GM18520 (cell line): ENCODE measurements around the gene PRPS1.
"Not testable (repeated sequence)": the region's sequence is repeated elsewhere in the genome, so short reads cannot be mapped to it uniquely, and the experiment has no call there.

Experiments
- ATAC-seq: cut with Tn5 transposase; IDR thresholded peaks from one replicate; pipeline ENCODE4 v1.9.1; 2021; ENCODE audit not compliant: unreplicated experiment

The PRPS1 gene

DNA sequence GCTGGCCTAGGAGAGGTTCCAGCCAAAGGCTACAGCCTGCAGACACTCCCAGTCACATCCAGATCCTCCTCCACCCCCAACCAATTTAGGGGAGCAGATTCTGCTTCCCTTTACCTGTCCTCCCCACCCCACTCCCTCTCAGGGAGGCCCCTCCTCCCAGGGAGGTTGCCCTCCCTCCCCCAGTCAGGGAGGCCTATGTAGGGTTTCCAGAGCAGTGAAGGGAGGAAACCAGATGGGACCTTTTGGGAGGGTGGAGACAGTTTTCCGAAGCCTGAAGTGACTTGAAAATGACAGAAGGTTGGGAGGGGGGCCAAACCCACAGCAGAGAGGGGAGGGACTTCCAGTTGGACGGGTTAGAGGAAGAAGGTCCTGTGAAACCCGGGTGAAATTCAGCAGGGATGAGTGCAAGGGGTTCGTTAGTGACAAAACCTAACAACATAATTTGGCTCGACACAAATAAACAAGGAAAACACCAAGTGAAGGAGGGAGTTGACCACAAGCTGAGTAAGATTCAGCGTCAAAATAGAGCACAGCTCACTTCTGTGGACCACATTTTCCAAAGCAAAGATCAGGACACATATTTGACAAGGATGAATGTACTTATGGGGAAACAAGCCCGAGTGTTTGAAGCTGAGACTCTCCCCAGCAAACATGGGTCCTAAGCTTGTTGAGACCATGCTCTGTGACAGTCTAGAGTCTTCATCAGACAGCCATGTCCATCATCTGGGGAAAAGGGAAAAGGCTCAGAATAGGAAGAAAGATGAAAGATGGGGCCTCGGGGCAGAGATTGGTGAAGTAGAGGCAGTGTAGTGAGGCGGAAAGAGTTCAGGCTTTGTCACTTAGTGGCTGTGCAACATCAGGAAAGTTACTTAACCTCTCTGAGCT, 46.4 kb downstream of the PRPS1 start:
- no peak for ATAC-seq

DNA sequence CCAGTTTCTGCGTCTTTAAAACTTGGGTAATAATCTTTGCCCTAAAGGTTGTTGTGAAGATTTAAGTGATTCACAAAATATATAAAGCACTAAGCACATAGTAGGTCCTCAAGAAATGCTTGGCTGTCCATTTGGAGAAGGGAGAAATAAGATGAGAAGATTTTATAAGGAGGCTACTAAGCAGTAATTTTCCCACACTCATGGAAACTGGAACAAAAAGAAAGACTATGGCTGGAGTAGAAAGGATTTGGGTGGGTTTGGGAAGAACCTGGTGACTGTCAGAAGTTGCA, 47.0 kb downstream of the PRPS1 start:
- no peak for ATAC-seq

DNA sequence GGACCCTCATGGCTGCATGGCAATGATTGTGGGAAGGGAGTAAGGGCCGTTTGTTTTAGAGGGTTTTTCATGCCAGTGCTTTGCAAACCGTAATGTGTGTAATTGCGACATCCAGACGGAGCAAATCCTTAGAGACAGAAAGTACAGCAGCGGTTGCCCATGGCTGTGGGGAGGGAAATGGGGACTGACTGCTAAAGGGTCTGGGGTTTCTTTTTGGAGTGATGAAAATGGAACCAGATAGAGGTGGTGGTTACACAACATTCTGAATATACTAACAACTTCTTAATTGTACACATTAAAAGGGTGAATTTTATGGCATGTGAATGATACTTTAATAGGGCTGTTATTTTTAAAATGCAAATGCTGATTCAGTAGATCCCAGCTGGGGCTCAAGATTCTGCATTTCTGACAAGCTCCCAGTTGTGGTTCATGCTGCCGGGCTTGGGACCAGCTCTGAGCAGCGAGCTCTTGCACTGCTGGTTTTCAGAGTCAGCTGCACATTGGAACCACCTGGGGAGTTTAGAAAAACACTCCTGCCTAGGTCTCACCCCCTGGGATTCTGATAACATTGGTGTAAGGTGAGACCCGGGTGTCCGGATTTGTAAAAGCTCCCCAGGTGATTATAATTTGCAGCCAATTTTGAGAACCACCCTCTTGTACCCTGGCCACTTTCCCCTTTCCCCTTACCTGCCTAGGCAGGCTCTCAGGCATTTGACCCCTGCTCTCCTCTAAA, 47.7 kb downstream of the PRPS1 start:
- ATAC-seq, result no peak

DNA sequence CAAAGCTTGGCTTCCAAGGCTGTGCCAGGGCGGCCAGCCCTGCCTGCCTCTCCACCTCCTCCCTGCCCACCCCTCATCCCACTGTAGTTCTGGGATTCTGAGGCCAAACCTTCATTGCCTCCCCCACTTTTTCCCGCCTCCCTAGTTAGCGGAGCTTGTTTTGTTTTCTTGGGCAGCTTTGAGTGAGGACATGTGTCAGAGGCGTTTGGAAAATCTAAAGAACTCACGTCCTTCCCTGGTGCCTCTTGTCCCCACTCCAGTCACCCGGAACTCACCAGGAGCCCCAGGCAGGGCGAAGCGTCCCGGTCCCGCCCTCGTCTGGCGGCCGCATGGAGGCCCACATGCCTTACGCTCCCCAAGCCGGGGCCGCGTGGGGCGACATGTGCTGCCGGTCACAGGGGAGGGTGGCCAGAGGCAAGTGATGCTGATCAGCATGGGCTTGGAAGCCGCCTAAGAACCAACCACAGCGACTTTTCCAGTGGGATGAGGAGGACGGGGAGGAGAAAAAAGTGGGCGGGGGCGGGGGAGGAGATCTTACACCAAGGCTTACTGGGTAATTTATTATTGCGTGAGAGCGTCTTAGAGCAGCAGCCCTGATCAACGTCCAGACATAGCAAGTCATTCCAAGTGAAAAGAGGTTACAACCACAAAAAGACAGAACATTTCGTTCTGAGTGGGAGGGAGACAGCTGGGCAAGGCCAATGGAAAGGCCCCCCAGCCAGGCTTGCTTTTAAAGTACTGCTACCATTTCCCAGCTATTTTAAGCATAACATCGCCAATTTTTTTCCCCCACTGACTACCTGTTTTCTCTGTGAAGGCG, 48.5 kb downstream of the PRPS1 start:
- no peak for ATAC-seq

DNA sequence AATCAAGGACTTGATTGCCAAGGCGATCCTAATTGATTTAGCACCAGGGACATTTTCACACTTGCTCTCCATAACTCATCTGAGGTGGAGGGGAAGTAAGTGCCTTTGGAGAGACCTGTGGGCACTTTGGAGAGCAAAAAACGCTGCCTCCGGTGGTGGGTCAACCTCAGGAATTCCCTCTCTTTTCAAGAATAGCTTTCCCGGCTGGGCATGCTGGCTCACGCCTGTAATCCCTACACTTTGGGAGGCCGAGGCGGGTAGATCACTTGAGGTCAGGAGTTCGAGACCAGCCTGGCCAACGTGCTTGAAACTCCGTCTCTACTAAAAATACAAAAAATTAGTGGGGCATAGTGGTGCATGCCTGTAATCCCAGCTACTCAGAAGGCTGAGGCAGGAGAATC, 49.2 kb downstream of the PRPS1 start:
- ATAC-seq, result no peak

DNA sequence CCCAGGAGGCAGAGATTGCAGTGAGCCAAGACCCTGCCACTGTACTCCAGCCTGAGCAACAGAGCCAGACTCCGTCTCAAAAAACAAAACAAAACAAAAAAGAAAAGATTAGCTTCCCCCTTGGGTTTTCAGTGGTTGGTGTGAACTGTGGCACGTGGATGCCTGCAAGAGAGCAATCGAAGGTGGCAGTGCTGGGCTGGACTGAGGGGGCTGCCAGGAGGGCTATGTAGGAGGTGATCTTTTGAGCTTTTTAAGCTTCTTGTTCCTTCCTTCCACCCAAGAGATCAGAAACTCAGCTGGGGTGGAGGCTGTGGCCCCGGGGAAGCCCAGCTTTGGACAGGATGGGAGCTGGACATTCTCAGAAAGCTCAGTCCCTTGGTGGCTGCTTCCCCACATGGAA, 49.6 kb downstream of the PRPS1 start:
- no peak for ATAC-seq

DNA sequence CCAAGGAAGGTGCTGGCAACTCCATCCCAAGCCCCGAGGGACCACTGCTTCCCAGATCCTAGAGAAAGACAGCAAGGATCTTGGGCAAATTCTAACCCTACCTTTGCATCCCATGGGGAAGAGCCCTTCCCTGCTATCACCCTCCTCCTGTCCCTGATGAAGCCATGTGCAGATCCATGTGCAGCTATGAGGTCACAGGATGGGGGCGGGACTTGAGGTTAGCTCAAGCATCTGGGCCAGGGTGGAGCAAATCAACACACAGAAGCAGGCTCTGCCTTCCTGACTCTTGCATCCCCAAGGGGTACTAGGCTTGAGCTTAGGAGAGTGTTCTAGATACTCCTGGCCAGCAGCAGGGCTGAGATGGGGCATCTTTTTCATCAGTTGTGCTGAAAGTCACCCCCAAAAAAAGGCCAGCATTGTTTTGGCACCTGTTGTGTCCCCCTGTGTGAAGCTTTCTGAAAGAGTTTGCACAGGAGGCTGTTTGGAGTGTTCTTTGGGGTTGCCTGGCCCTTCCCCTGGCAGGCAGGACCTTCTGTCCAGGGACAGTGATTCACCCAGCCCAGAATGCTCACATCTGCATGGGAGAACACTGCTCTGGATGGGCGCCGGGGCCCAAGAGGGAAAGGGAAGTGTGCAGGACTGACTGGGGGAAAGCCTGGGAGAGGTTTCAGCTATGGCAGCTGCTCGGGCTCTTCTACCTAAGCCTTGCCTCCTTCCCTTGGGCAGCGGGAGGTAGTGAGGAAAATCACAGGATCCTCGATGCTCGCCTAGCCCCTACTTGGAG, 50.8 kb downstream of the PRPS1 start:
- no peak for ATAC-seq

DNA sequence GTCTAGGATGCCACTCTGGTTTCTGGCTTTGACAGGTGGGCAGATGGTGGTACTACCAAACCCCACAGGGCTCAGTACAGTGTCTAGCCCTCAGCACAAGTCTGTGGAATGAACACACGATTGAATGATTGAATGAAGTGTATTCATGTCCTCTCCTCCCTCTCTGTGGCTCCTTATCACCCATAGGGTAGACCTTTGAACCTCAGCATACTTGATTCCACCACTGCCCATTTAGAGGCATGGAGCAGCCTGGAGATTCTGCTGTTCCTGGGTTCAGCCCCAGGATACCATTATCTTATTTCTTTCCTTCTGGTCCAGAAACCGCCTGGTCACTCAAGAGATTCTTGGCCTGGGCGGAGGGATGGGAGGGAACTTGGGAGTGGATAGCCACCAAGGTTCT, 53.9 kb downstream of the PRPS1 start:
- ATAC-seq, result no peak

DNA sequence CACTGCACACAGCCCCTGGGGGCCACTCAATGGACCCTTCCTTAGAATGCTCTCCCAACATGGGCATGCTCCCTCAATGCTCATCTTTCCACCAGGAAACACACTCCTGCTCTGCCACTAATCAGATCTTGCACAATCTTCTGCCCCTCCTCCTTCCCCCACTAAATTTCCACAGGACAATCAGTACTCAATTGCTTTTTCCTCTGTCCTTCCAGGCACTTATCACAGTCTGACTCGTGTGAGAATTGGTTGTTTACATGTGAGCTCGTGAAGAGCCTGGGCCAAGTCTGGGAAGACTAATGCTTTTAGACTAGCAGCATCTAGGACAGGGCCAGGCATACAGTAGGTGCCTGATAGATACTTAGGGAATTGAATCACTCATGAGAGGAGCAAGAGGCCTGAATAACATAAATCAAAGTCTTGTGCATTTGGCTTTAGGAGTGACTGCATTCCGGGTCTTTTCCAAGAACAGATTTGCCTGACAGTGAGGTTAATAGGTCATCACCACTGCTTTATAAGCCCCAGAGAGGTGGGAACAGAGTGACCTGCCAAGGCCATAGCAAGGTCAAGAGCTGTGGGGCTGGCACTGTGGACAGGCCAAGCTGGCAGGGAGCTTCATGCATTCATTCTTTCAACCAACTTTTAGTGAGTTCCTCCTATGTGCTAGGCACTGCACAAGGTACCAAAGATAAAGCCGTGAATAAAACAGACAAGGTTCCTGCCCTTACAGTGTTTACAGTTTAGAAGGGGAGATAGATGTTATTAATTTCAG, 55.0 kb downstream of the PRPS1 start:
- ATAC-seq, result no peak

DNA sequence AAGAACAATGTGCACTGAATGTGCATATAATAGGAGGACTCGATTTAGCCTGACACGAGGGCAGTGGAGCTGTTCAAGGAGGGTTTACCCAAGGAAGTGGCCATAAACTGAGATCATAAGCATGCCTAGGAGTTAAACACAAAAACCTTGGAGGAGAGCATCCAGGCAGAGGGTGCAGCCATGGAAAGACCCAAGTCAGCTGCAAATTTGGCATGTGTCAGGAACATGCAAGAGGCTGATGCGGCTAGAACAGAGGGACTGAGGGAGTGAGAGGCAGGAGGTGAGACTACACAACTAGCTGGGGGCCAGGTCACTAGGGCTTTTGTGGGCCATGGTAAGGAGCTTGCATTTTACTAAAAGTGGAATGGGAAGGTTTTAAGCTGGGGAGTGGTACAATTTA, 55.6 kb downstream of the PRPS1 start:
- ATAC-seq, result no peak

DNA sequence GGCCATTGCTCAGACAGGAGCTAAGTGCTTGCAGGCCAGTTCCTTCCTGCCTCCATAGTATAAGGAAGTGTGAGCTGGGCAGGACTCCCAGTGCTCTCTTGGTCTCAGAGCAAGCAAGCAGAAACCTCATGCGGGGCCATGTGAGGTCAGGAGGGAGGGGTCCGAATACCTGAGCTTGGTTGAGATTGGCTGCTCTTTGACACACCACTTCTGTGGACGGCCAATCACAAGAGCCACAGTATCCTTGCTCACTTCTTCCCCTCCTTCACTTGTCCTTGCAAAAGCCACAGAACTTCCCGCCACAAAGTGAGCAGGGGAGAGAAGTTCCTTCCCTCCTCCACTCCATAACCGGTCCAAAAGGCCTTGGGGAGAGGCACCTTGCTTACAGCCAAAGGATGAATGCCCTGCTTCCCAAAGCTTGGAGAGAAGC, 56.7 kb downstream of the PRPS1 start:
- ATAC-seq, result no peak

DNA sequence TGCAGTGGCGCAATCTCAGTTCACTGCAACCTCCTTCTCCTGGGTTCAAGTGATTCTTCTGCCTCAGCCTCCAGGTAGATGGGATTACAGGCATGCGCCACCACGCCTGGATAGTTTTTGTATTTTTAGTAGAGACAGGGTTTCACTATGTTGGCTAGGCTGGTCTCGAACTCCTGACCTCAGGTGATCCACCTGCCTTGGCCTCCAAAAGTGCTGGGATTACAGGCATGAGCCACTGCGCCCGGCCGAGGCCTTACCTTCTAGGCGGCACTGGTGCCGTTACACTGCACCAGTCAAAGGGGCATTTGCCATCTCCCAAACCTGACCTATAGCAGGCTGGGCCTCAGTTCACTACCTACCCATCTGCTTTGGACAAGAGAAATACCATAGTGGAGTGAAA, 57.3 kb downstream of the PRPS1 start:
- ATAC-seq, result not testable (repeated sequence)

DNA sequence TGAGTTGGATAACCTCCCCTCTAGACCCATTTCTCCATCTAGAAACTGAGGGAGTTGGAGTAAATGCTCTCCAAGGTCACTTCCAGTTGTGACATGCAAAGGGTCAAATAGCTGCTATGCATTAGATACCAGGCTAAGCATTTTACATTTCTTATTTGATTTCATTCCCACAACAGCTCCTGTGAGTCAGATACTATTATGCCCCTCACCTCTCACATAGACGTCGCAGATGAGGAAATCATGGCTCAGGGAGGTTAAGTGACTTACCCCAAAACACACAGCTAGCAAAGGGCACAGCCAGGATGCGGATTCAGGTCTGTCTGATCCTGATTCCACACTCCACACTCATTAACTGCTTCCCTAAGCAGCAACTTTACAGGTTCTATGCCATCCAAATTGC, 57.7 kb downstream of the PRPS1 start:
- ATAC-seq, result no peak

DNA sequence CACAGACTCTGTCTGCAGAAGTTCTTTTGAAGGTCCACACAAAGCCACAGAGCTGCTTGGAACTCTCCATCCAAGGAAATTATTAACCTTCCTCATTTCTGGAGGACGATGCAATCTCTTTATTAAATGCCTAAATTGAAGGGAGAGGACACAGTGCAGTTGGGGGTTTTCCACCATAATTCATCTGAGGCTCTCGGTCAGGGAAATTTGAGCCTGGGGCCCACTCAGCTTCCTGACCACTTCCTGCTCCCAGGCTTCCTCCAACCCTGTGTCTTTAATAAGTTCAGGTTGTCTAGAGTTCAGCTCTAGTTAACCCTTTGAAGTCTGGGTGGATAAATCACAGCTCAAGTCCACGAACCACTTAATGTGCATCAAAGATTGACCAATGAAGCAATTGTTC, 58.5 kb downstream of the PRPS1 start:
- ATAC-seq, result no peak

DNA sequence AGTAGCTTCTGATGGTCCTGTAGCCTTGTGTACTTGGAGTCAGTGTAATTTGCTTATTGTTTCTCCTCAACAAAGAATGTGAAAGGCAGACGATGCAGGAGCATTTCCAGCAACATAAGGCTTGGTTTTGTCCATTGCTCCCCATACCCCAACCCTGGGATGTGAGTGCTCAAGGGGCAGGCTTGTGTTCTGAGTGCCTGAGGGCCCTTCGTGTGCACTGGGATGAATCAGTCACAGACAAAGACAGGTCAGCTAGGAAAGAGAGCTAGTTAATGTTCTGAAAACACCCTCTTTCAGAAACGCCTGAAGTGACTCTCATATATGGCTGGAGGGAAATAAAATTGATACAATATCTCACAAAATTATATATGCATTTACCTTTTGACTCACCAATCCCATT, 59.1 kb downstream of the PRPS1 start:
- ATAC-seq, result no peak

DNA sequence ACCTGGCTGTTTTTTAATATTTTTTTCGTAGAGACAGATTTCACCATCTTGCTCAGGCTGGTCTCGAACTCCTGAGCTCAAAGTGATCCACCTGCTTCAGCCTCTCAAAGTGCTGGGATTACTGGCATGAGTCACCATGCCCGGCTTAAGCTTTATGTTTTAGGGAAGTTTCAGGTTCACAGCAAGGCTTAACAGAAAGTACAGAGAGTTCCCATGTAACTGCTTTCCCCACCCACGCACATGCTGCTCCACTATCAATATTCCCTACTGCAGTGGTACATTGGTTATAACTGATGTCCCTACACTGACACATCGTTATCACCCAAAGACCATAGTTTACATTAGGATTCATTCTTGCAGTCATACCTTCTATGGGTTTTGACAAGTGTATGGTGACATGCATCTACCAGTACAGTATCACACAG, 62.7 kb downstream of the PRPS1 start:
- no peak for ATAC-seq

DNA sequence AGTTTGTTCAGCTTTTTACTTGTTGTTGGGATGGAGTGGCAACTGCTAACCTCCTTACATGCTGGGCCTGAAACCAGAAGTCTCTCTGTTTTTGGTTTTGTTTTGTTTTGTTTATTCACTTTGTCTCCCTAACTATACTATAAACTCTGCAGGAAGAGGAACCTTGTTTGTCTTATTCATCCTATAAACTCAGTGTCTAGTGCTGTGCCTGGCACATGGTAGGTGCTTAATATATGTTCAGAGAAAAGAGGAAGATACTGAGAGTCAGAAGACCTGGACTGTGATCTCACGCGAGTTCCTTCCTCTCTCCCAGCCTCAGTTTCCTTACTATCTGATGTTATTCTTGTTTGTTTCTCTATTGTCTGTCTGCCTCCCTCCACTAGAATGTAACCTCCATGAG, 71.3 kb downstream of the PRPS1 start:
- ATAC-seq, result no peak

DNA sequence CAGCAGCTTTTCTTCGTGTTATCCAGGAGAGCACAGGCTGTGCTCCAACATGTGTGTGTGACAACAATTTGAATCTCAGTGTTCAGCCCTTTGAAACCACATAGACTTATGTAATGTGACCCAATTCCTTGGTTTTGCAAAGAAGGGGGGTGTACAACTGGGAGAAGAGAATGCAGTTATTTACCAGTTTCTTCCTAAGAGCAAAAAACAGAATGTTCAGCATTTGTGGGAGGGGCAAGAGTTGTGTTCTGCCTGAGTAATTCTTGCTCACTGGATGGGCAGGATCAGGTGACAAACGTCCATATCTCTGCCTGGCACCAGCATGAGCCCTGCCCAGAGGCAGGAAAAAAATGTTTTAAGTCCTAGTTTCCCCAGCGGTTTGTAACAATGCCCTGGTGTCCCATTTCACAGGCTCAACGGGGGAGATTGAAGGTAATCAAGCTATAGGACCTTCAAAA, 72.0 kb downstream of the PRPS1 start:
- ATAC-seq, result no peak
